Nephron progenitor cell (in vitro differentiated cells): ENCODE results near the gene TTLL1.

Experiments
- DNase-seq: peaks from one replicate; pipeline ENCODE4 v3.0.0; 2021
- H3K27ac Mint-ChIP-seq: 2 replicates; pipeline ENCODE4 v1.8.0; 2021; ENCODE audit warnings: mild to moderate bottlenecking, moderate library complexity, mixed read lengths
- H3K27me3 Mint-ChIP-seq: 2 replicates; pipeline ENCODE4 v1.8.0; 2021; ENCODE audit warnings: mild to moderate bottlenecking, low read depth, mixed read lengths; ENCODE audit not compliant: poor library complexity
- H3K36me3 Mint-ChIP-seq: 2 replicates; pipeline ENCODE4 v1.8.0; 2021; ENCODE audit warnings: low read depth, mixed read lengths
- H3K4me1 Mint-ChIP-seq: 2 replicates; pipeline ENCODE4 v1.8.0; 2021; ENCODE audit warnings: mixed read lengths
- H3K4me3 Mint-ChIP-seq: 2 replicates; pipeline ENCODE4 v1.8.0; 2021; ENCODE audit warnings: mild to moderate bottlenecking, moderate library complexity, mixed read lengths
- H3K9me3 Mint-ChIP-seq: 2 replicates; pipeline ENCODE4 v1.8.0; 2021; ENCODE audit warnings: mild to moderate bottlenecking, moderate library complexity, mixed read lengths
- CTCF ChIP-seq: fragments of 200-600 bp; sonication (generic); IDR thresholded peaks from 2 replicates; pipeline ENCODE4 v1.5.0; 2021; ENCODE audit warnings: antibody characterized with exemption

TTLL1 gene

GRCh38 chr22:43038325-43038724 lies 50.9 kb downstream of the TTLL1 start:
- peaks cover 7% of the 10 kb centered on the region for H3K27me3 Mint-ChIP-seq

GRCh38 chr22:43036282-43036829 lies 52.8 kb downstream of the TTLL1 start:
- no peak for TF ChIP-seq CTCF
- H3K27ac Mint-ChIP-seq = peak overlapping the region; percentile 53
- H3K27me3 Mint-ChIP-seq = peaks cover 7% of the 10 kb centered on the region
- DNase-seq = no peak
- H3K36me3 Mint-ChIP-seq = peaks cover 6% of the 10 kb centered on the region
- peaks cover 29% of the 10 kb centered on the region for H3K4me1 Mint-ChIP-seq
- no peaks in the 10 kb centered on the region for H3K9me3 Mint-ChIP-seq
- H3K4me3 Mint-ChIP-seq = no peak overlapping the region

More at GRCh38 chr22:43038325-43038724, 50.9 kb downstream of the TTLL1 start:
- H3K9me3 Mint-ChIP-seq = no peaks in the 10 kb centered on the region
- DNase-seq = no peak
- H3K27ac Mint-ChIP-seq = peak overlapping the region; percentile 80
- H3K4me3 Mint-ChIP-seq = no peak overlapping the region
- H3K36me3 Mint-ChIP-seq = peaks cover 6% of the 10 kb centered on the region
- TF ChIP-seq CTCF = no peak
- peaks cover 34% of the 10 kb centered on the region for H3K4me1 Mint-ChIP-seq

- peaks cover 7% of the 10 kb centered on the region for H3K27me3 Mint-ChIP-seq
- H3K36me3 Mint-ChIP-seq = peaks cover 6% of the 10 kb centered on the region
- H3K27ac Mint-ChIP-seq = peak overlapping the region; percentile 69
- no peaks in the 10 kb centered on the region for H3K9me3 Mint-ChIP-seq
- peaks cover 35% of the 10 kb centered on the region for H3K4me1 Mint-ChIP-seq
- no peak for DNase-seq
- no peak overlapping the region for H3K4me3 Mint-ChIP-seq
- TF ChIP-seq CTCF = no peak
Observed at GRCh38 chr22:43035250-43035649, 53.9 kb downstream of the TTLL1 start.

- Mint-ChIP-seq H3K4me3 (no peak overlapping the region), H3K36me3 (no peaks in the 10 kb centered on the region), H3K4me1 (peaks cover 22% of the 10 kb centered on the region), H3K9me3 (no peaks in the 10 kb centered on the region), H3K27ac (no peak overlapping the region), H3K27me3 (peaks cover 4% of the 10 kb centered on the region)
- no peak for DNase-seq
- TF ChIP-seq CTCF = no peak
Observed at GRCh38 chr22:43031617-43032016, 57.6 kb downstream of the TTLL1 start.

- no peak for DNase-seq
- peak overlapping the region; percentile 9 for H3K27ac Mint-ChIP-seq
- H3K4me1 Mint-ChIP-seq = peaks cover 38% of the 10 kb centered on the region
- H3K27me3 Mint-ChIP-seq = peaks cover 22% of the 10 kb centered on the region
- H3K4me3 Mint-ChIP-seq = no peak overlapping the region
- no peak for TF ChIP-seq CTCF
- no peaks in the 10 kb centered on the region for H3K9me3 Mint-ChIP-seq
- H3K36me3 Mint-ChIP-seq = peaks cover 6% of the 10 kb centered on the region
Observed at GRCh38 chr22:43018615-43019014, 70.6 kb downstream of the TTLL1 start.
